GM21526 (cell line): Measurements from ENCODE around the gene SLX9.

Experiments
- ATAC-seq: cut with Tn5 transposase; IDR thresholded peaks from one replicate; pipeline ENCODE4 v1.9.1; 2021; ENCODE audit warnings: moderate library complexity; ENCODE audit not compliant: unreplicated experiment, low FRiP score

Gene SLX9

DNA sequence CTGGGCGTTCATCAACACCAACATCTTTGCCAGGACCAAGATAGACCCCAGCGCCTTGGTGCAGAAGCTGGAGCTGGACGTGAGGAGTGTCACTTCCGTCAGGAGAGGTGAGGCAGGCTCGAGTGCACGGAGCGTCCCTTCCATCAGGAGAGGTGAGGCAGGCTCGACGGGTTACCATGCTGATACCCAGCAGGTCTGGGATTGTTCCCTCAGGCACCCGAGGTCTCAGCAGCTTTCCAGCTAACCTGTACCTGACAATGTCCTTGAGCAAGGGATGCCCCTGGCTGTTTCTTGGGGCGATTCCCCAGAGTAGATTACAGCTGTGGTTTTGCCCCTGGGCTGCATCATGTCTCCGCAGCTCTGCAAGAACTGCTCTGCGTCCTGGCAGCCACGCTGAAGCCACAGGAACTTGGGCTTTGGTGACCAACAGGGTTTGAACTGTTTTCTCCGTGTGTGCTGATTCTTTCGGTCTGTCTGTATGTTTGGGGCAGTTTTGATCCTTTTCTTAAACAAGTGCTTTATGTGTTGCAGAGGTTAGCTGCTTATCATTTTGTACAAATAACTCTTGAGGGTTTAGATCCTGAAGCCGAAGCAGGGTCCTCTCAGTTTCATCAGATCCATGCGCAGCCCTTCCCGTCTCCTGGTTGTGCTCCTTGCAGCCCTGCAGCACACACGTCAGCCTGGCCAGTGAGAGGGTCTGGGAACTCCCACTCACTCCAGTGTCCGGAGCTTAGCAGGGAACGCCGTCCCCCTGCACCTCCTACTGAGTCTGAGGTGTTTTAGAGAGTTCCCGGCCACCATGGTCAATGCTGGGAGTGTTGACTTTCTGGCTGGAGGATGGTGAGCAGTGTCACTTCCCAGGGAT lies 4.1 kb downstream of the SLX9 start:
- ATAC-seq = no peak

DNA sequence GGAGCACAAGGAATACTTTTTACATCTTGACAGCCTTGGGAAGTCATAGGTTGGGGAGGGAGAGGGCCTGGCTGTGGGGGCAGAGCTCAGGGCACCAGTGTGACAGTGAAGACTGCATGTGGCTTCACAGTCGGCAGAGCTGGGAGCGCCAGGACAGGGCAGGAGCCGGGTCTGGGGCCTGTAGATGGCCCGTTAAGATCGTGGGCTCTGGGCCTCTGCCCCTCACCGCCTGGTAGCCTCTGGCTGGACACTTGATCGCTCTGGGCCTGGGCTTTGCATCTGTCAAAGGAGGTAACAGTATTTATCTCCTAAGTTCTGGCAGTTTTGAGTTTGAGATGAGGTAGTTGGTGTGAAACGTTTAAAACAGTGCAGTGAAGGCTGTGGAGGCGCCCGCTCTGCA lies 4.8 kb downstream of the SLX9 start:
- ATAC-seq = no peak

DNA sequence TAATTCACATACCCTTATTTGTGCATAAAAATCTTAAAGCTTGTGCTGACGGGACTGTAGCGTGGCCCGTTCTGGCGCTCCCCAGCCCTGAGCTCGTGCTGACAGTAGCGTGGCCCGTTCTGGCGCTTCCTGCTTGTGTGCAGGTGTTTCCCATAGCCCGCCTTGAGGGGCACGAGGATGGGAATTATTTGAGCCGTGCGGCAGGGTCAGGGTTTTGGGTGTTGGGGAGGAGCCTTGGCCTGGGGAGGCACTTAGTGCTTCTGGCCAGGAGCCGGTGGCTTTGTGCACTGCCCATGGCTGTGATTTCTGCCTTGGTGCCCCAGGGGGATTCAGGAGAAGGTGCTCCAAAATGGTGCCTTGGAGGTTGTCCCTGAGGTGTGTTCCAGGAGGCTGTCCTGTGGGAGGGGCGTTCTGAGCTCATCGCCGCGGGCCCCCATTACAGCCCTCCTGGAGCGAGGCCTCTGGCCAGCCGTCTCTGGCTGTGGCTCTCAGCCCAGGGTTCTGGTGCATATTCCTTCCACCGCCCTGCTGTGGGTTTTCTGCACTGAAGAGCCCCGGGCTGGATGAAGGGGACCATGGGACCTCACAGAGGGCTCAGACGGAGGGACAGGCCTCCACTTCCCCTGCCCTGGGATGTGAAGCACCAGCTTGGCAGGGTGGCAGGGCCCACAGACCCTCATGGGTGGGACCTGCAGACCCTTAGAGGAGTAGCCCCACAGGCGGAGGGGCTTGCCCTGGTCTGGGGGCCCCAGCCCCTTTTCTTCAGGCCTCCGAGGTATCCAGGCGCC lies 6.6 kb downstream of the SLX9 start:
- no peak for ATAC-seq

DNA sequence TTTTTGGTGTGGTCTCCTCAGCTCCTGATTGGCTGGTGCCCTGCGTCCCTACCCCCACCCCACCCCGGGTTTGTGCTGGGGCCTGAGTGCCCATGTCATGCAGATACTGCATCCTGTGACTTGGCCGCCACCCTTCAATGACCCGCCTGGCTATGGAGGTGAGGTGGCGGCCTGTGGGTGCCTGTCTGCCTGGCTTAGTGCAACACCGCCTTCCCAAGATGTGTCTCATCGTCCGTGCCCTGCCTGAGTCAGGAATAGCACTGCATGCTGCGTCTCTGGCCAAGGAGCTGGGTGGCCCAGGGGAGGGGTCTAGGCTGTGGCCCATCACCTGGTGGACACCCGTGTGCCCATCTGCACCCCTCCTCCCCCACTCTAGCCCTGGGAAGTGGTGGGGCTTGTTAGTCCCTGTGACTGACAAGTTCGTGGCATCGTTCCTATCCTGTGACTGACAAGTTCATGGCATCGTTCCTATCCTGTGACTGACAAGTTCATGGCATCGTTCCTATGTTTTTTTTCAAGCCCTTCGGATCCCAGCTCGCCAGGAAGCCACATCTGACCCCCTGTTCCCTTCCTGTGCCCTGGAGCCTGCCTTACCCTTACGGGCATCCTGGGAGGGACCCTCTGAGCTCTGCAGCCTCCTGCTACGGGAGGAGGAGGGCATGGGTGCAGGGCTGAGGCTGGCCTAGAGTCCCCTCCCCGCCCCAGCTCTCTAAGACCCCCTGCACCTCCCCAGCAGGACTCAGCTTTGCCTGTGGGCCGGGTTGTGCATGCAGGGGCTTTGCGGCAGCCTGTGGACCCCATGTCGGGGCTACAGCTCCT lies 7.5 kb downstream of the SLX9 start:
- no peak for ATAC-seq

DNA sequence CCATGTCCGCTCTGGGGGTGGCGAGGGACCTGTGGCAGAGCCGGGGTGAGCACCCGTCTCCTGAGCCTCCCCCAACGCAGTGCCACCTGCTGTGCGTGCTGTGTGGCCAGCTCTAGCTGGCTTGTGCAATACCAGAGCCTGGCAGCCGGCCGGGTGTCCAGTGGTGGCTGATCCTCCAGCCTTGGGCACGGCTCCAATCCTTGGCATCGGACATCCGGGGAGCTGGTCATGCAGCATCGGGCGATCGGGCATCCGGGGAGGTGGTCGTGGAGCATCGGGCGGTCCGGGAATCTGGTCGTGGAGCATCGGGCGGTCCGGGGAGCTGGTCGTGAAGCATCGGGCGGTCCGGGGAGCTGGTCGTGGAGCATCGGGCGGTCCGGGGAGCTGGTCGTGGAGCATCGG lies 8.1 kb downstream of the SLX9 start:
- no peak for ATAC-seq

DNA sequence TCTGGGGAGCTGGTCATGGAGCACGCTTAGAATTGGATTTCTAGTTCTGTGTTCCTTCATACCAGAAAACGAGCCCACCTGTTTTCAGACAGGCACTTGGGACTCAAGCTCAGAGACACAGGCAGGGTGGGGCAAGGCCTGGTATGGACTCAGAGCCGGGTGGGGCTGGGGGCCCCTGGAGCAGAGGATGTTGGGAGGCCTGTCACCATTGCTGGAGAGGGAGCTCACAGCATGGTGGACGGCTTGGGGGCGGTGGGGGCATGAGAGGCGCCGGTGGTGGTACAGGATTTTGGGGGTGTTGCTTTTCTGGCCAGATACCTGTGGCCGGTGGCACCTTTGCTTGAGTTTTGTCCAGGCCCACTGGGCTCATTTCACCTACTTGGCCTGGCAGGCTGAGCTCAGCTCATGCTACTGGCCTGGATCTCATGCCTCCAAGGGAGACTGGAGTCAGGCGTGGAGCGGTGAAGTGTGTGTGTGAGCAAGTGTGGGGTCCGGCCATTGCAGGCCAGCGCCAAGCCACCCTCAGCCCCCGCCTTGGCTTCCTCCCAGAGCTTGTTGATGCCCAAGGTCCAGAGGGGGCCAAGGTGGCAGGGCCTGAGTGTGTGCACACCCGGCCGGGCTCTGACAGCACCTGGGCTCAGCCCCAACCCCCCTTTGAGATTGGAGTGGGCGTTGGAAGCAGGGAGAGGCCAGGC lies 8.7 kb downstream of the SLX9 start:
- ATAC-seq = no peak

DNA sequence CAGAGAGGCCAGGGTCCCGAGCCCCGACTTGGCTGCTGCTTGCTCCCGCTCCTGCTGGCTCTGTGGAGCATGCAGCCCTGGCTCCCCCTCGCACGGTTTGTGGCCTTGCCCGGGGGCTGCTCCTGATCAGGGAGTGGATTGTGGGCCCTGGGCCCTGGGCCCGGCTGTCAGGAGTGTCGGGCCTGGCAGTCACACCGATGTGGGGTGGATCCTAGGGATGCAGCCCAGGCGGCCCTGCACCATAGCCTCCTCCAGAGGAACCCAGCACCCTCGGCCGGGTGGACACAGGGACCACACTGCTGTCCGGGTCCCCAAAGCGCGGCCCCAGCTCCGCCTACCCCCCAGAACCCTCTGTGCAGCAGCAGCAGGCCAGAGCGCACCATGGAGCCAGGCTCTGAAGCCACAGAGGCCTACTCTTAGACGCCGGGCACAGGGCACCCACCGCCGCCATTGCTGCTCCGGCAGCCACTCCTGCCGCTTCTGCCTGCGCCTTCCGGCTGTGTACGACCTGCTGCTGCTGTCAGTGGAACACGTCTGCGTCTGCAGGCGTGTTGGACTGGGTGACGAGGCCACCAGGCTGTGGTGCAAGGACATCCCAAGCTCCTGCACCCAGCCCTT lies 9.4 kb downstream of the SLX9 start:
- ATAC-seq = no peak

DNA sequence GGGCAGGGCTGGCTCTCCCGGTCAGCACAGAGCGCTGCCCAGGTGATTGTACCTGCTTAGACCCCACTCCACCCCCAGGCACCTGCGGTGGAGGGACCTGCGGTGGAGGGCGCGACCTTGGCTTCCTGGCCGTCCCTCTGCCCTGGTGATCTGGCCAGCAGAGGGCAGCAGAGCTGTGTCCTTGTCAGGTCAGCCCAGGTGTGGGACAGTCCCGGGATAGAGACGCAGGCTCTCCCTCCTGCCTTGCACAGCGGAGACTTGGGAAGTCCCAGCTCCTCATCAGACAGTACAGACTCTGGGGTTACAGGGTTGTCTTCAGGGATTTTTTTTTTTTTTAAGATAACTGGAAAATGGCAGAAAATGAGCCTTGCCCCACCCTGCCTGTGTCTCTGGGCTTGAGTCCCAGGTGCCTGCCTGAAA lies 10.0 kb downstream of the SLX9 start:
- no peak for ATAC-seq

DNA sequence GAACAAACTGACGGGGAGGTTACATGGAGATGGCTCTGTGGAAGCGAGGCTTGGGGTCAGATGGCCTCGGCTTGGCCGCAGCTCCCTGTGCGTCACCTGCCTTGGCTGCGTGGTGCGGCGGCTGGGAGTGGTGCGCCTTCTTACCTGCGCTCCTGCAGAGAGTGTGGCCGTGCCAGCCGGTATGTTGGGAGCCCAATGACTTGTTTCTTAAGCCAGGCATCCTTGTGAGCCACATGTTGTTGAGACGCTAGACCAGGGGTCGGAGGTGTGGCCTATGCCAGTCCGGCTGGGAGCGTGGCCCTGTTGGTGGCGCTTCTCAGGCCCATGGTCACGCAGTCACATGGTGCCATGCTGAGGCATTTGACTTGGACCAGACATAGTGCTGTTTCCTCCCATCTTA lies 10.5 kb downstream of the SLX9 start:
- no peak for ATAC-seq

DNA sequence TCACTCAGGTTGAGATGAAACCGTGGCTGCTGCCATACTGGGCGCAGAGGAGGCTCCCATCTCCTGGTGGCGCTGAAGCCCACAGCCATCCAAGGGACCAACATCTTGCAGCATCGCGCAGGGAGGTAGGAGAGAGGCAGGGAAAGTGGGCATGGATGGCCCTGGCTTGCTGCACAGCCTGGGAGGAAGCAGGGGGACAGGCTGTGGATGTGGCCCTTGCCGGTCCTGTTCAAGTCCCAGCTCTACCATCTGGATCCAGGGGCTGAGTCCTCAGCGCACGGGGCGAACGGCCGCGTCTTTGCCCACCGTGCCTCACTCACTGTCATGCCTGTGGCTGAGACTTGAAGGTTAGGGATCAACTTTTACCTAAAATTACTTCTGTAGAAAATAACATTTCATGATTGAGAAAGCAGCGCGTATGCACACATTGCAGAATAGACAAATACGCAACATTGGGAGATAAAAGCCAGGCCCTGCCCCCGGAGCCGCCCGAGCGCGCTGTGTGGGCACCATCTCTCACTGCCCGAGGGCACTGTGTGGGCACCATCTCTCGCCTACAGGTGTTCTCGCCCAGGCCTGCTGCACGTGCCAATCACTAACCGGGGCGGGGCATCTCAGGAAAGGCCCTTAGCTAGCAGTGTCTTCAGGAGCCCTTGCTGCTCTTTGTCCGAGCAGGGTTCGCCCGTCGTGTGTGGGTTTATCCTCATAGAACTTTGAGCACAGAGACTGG lies 11.5 kb downstream of the SLX9 start:
- ATAC-seq = no peak

DNA sequence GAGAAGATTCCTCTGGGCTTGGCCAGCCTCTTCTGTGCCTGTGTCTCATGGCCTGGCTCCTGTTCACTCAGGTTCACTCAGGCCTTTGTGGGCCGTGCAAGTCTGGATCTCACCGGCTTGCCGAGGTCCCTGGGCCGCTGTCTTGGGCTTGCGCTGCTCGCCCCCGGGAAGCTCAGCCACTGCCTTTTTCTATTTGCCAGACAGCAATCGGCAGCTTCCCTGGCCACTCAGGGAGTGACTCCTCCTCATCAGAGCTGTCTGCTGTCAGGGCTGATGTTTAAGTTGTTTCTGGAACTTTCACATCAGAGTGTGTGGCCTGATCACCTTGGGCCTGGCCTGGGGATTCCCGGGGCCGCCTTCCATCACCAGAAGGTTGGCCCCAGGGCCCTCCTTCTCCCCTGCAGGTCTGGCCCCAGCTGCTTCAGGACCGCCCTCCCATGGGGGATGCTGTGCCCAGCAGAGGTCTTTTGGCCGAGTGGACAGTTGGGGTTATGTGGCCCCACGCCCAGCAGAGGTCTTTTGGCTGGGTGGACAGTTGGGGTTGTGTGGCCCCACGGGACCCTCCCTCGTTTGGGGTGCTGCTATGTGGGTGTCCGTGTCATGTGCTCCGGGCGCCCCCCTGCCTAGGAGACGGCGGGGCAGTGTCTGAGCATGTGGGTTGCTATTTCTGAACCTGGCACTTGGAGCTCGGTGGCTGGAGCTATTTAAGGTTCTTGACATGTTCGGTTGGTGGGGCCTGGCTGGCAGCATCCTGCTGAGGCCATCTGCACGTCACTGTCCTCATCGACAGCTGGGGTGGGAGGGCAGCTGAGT lies 12.5 kb downstream of the SLX9 start:
- ATAC-seq = no peak

DNA sequence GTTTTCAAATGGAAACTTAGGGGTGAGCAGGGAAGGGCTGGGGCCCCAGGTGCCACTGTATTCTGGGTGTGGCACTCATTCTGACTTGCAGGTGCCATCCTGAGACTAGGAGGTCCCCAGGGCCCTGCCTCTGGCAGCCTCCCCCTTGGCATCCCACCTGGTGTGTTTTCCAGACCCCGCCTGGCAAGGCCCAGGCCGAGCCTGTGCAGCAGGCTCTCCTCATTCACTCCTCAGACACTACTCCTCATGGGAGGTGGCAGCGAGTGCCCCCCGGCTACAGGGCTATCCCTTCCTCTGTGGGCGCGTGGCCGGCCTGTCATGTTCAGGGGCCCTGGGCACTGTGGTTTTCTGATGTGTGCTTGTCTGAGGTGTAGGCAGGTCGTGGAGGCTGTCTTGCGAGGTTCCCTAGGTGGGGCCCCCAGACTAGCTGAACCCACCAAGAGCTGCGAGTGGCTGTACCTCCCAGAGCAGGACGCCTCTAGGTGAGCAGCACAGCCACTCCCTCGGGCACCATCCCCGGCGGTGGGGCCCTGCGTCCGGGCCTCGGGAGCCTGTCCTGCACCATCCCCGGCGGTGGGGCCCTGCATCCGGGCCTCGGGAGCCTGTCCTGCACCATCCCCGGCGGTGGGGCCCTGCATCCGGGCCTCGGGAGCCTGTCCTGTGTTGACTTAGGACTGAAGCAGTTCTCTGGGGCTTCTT lies 13.2 kb downstream of the SLX9 start:
- no peak for ATAC-seq

DNA sequence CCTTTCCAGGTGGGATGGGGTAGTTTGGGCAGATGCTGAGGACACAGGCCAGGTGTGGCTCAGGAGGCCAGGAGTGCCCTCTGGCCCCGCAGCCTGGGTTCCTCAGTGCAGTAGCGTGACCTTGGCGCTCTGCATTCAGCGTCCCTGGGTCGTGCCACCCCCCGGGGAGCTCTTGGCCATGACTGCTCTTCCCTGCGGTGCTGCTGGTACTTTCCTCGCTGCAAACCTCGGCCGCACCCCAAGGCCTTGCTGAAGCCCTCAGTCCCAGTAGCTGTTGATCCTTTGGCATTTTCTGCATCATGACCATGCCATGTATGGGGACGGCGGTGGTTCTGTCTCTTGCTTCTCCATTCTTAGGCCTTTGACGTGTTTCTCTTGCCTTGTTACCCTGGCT lies 13.8 kb downstream of the SLX9 start:
- no peak for ATAC-seq

DNA sequence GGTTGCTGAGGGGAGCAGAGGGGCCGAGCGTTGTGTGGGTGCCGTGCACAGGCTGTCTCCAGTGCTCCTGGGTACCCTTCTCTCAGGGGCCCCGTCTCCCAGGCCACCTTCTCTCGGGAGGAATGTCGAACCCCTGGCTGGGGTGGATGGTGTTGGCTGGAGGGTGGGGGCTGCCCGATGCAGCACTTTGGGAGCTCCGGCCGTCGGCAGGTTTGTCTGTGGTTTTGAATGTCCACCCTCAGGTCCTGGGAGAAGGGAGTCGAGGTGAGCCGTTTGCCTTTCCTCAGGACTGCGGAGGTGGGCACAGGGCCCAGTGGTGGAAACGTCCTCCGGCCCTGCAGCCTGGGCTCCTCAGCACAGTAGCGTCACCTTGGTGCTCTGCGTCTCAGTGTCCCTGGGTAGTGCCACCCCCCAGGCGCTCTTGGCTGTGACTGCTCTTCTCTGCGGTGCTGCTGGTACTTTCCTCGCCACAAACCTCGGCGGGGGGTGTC lies 14.5 kb downstream of the SLX9 start:
- ATAC-seq = no peak

DNA sequence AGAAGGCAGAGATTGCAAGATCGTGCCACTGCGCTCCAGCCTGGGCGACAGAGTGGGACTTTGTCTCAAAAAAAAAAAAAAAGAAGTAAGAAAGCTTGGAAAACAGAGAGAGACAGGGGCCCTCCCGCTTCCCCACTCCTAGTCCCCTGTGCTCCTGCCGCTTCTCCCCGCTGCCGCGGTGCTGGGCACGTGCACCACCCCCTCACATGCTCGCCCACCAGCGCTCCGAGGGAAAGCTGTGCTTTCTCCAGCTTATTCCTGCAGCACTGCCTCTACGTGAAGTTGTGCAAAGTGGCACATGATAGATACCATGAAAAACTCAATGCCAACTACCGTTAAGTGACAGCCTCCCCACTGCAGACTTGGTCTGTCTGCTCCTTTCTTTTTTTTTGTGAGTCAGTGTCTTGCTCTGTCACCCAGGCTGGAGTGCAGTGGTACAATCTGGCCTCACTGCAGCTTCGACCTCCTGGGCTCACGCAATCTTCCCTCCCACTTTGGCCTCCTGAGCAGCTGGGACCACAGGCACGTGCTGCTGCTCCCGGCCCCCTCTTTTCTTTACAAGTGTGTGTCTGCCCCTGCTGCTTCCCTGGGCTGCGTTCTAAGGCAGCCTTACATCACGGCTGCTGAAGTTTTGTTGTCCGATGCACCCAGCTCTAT lies 15.4 kb downstream of the SLX9 start:
- no peak for ATAC-seq

DNA sequence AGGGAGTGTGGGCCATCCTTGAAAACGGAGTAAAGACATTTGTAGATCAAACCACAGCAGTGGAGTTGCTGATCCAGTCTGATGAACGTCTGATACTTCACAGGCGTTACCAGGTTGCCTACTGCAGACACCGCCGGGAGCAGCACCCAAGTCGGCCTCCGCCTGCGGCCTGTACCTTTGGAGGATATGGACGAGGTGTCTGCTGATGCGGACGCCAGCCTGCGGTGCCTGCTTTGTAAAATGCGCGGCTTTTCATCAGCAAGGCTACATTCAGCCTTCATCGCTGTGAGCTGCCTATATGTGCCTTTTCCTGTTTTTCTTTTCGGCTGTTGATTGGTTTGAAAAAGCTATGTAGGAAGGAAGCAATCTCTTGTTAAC lies 16.0 kb downstream of the SLX9 start:
- ATAC-seq = no peak

DNA sequence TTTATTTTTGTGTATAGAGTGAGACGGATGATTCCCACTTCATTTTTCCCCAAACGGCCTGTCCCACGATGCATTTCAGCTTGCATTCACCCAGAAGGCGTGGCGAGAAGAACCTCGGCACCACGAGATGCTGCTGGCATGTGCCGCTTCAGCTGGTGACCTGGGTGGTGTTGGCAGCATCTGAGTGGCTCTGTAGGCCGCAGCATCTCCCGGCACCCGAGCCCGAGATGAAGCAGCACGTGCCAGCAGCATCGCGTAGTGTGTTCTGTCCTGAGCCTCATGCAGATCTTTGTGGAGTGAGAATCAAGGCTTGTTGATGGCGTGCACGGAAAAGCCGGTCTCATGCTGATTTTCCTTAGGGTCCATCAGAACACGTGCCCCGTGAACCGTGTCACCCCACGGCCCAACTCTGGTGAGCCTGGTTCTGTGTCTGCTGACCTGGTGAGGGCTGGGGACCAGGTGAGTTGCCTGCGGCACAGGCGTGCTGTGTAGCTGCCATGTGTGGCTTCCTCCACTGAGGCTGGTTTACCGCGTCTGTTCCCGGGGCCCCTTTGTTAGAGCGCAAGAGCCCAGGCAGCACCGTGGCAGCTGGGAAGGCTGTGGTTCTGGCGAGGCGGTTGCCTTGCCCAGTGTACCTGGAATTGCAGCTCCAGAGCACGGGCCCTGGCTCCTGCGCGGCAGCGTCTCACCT lies 16.7 kb downstream of the SLX9 start:
- ATAC-seq = no peak
